Subcutaneous abdominal adipose tissue (tissue), 5 donors: ENCODE results near the gene OR4A16.

ENCODE experiments used
- H3K27ac ChIP-seq: one replicate; pipeline ENCODE4 v1.7.0; 2013; ENCODE audit warnings: low read depth, mild to moderate bottlenecking, inconsistent platforms, low read length, moderate library complexity
- H3K27me3 ChIP-seq, 5 donors: one replicate each; pipeline ENCODE4 v1.7.0; 2013; ENCODE audit warnings: low read length in 5 of 5, inconsistent platforms in 1 of 5; ENCODE audit not compliant: control insufficient read depth in 5 of 5, insufficient read depth in 4 of 5
- H3K36me3 ChIP-seq, 5 donors: one replicate each; pipeline ENCODE4 v1.7.0; 2013; ENCODE audit warnings: low read length in 5 of 5; ENCODE audit not compliant: control insufficient read depth in 5 of 5, insufficient read depth in 5 of 5
- H3K4me1 ChIP-seq, 5 donors: one replicate each; pipeline ENCODE4 v1.7.0; 2013; ENCODE audit warnings: low read length in 5 of 5, mild to moderate bottlenecking in 3 of 5, moderate library complexity in 1 of 5; ENCODE audit not compliant: control insufficient read depth in 5 of 5, insufficient read depth in 5 of 5
- H3K4me3 ChIP-seq, 5 donors: one replicate each; pipeline ENCODE4 v1.7.0; 2013; ENCODE audit warnings: low read length in 5 of 5, low read depth in 1 of 5
- H3K9ac ChIP-seq, 5 donors: one replicate each; pipeline ENCODE4 v1.7.0; 2013; ENCODE audit warnings: low read length in 5 of 5, mild to moderate bottlenecking in 4 of 5, moderate library complexity in 3 of 5
- H3K9me3 ChIP-seq, 5 donors: one replicate each; pipeline ENCODE4 v1.7.0; 2013; ENCODE audit warnings: low read length in 5 of 5; ENCODE audit not compliant: control insufficient read depth in 5 of 5
- donor health status: healthy.
- donor health status: healthy.
- donor health status: healthy.
- donor health status: healthy.
- donor health status: healthy.

OR4A16 gene

DNA sequence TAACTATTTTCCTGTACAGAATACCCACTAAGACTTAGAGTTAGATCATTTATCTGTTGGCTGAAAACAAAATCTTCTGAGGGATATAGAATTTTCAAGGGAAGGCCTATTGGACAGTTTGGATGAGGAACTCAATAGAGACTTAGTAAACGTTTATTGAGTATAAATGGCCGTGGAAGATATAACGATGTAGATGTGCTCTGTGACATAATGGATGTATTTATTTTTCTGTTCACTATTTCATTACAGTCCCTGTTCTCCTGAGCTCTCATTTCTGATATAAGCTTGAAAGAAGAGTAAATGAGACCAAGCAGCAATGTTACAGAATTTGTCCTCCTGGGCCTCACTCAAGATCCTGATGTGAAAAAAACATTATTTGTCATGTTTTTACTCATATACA is at the start of gene OR4A16:
Gene OR4A16, plus strand, starts transcription at position 301 of the 400 bp plus-strand sequence. Its CDS starts 0 bp downstream, at position 301.
- no peak within 1 kb of the TSS for H3K27ac ChIP-seq
- H3K9me3 ChIP-seq, result peaks cover 0 to 7% (median 0%) of the 10 kb centered on the region in 5 donors
- H3K4me1 ChIP-seq, result no peaks in the 10 kb centered on the region
- H3K9ac ChIP-seq, result no peak within 1 kb of the TSS
- no peaks in the 10 kb centered on the region for H3K27me3 ChIP-seq
- H3K4me3 ChIP-seq, result no peak within 1 kb of the TSS
- H3K36me3 ChIP-seq, result no peaks in the 10 kb centered on the region

DNA sequence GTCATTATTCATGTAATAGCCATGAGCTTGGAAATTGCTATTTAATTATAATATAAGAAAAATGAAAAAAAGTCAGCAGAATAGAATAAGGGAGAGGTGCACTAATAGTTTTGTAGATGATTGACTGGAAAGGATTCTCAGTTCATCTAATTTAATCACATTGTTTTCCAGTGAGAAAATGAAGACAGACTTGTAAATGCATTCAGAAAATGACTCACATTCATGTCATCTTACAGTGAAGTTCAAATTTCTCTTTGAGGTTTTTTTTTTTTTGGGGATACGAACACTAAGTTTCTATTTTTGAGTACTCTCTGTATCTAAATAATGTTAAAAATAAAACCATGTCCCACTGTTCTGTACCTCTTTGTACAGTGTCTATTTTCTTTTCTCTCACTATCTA is 18.5 kb upstream of the OR4A16 start:
- Histone ChIP-seq H3K9ac (no peak overlapping the region), H3K4me1 (no peaks in the 10 kb centered on the region), H3K36me3 (no peaks in the 10 kb centered on the region)

DNA sequence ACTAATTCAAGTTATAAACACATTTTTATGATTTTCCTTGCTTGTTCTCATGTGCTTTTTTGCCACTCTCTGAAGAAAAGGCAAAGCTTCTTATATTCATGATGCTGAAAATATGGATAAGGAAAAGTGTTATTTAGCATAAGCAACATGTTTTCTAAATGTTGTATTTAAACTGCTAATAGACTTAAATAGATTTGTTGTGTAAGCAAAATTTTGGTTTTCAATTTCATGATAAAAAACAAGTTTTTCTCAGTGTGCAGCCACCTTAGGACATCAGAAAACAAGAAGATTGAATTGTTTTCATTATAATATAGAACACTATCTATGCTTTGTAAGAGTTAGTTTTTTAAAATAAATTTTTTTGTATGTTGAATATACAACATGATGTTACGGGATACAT is 2.3 kb downstream of the OR4A16 start:
- H3K36me3 ChIP-seq, result no peaks in the 10 kb centered on the region
- H3K4me3 ChIP-seq, result no peak overlapping the region
- H3K4me1 ChIP-seq, result no peaks in the 10 kb centered on the region
- peaks cover 0 to 9% (median 4%) of the 10 kb centered on the region in 5 donors for H3K9me3 ChIP-seq
- H3K27me3 ChIP-seq, result no peaks in the 10 kb centered on the region
- no peak overlapping the region for H3K27ac ChIP-seq
- no peak overlapping the region for H3K9ac ChIP-seq

More for the DNA sequence above, 18.5 kb upstream of the OR4A16 start:
- H3K27ac ChIP-seq, result no peak overlapping the region
- H3K9me3 ChIP-seq, result peaks cover 0 to 8% (median 0%) of the 10 kb centered on the region in 5 donors
- H3K27me3 ChIP-seq, result no peaks in the 10 kb centered on the region
- no peak overlapping the region for H3K4me3 ChIP-seq

DNA sequence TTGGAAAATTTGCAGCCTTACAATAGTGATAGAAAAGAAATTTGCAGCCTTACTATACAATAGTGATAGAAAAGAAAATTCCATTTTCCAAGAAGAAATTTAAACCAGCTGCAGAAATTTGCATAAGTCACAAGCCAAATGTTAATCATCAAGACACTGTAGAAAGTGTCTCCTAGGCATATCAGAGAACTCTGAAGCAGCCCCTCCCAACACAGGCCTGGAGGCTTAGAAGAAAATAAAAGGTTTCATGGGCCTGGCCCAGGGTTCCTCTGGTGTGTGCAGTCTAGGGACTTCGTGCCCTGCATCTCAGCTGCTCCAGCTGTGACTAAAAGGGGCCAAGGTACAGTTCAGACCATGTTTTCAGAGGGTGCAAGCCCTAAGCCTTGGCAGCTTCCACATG is 6.0 kb downstream of the OR4A16 start:
- H3K9me3 ChIP-seq, result peaks cover 0 to 9% (median 0%) of the 10 kb centered on the region in 5 donors
- H3K27ac ChIP-seq, result no peak overlapping the region
- H3K27me3 ChIP-seq, result no peaks in the 10 kb centered on the region
- no peaks in the 10 kb centered on the region for H3K4me1 ChIP-seq
- H3K36me3 ChIP-seq, result no peaks in the 10 kb centered on the region
- H3K9ac ChIP-seq, result no peak overlapping the region
- no peak overlapping the region for H3K4me3 ChIP-seq

GRCh38 chr11:55357560-55358184 is 14.7 kb downstream of the OR4A16 start:
- Histone ChIP-seq H3K9ac (no peak overlapping the region), H3K36me3 (no peaks in the 10 kb centered on the region), H3K4me1 (no peaks in the 10 kb centered on the region), H3K27me3 (no peaks in the 10 kb centered on the region), H3K9me3 (peaks cover 0 to 15% (median 2%) of the 10 kb centered on the region in 5 donors), H3K27ac (no peak overlapping the region), H3K4me3 (no peak overlapping the region)

DNA sequence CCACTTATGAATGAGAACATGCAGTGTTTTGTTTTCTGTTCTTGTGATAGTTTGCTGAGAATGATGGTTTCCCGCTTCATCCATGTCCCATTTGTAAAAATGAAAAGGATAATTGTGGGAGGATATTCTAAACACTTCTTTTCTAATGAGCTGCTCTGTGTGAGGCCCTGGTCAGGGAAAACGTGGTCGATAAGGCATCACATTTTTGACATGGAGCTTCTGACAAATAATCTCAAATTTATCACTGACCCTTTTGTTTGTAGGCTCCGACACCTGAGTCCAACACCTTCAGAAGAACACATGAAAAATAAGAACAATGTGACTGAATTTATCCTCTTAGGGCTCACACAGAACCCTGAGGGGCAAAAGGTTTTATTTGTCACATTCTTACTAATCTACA is 24.7 kb downstream of the OR4A16 start, which contains the start of gene OR4A15:
Gene OR4A15, plus strand, starts transcription at position 301 of the 400 bp plus-strand sequence. Its CDS starts 0 bp downstream, at position 301.
- Histone ChIP-seq H3K9me3 (peaks cover 0 to 12% (median 2%) of the 10 kb centered on the region in 5 donors), H3K36me3 (no peaks in the 10 kb centered on the region), H3K27me3 (no peaks in the 10 kb centered on the region), H3K27ac (no peak within 1 kb of the TSS), H3K4me3 (no peak within 1 kb of the TSS), H3K4me1 (no peaks in the 10 kb centered on the region), H3K9ac (no peak within 1 kb of the TSS)
